PFSK-1 (cell line): Measurements from ENCODE around the gene CAMTA1.

Source experiments
- FOXP2 ChIP-seq: optimal IDR thresholded peaks from 2 replicates; pipeline ENCODE3; 2011; ENCODE audit warnings: borderline replicate concordance, control low read depth, inconsistent platforms; ENCODE audit not compliant: insufficient read depth; ENCODE audit errors: extremely low read length, extremely low read depth
- POLR2AphosphoS5 ChIP-seq: IDR thresholded peaks from 2 replicates; pipeline ENCODE4 v1.6.1; 2012; ENCODE audit warnings: low read depth, mild to moderate bottlenecking, control low read depth, low read length, moderate library complexity
- SIN3A ChIP-seq: IDR thresholded peaks from 2 replicates; pipeline ENCODE4 v1.6.1; 2012; ENCODE audit warnings: mild to moderate bottlenecking, low read length, moderate library complexity, borderline replicate concordance; ENCODE audit not compliant: insufficient read depth
- TAF1 ChIP-seq: IDR thresholded peaks from 2 replicates; pipeline ENCODE4 v1.6.1; 2012; ENCODE audit warnings: low read length, control low read depth, borderline replicate concordance; ENCODE audit not compliant: insufficient read depth
- TF ChIP-seq, protein P1 (sequence below), 2 experiments: IDR thresholded peaks; 2 replicates each; pipeline versions ENCODE4 v1.6.1 to v1.8.0; 2011 to 2012; ENCODE audit warnings: low read depth in 2 of 2, low read length in 2 of 2, control low read depth in 1 of 2, inconsistent platforms in 1 of 2, mild to moderate bottlenecking in 1 of 2, moderate library complexity in 1 of 2; ENCODE audit not compliant: insufficient read depth in 1 of 2

The CAMTA1 gene

DNA sequence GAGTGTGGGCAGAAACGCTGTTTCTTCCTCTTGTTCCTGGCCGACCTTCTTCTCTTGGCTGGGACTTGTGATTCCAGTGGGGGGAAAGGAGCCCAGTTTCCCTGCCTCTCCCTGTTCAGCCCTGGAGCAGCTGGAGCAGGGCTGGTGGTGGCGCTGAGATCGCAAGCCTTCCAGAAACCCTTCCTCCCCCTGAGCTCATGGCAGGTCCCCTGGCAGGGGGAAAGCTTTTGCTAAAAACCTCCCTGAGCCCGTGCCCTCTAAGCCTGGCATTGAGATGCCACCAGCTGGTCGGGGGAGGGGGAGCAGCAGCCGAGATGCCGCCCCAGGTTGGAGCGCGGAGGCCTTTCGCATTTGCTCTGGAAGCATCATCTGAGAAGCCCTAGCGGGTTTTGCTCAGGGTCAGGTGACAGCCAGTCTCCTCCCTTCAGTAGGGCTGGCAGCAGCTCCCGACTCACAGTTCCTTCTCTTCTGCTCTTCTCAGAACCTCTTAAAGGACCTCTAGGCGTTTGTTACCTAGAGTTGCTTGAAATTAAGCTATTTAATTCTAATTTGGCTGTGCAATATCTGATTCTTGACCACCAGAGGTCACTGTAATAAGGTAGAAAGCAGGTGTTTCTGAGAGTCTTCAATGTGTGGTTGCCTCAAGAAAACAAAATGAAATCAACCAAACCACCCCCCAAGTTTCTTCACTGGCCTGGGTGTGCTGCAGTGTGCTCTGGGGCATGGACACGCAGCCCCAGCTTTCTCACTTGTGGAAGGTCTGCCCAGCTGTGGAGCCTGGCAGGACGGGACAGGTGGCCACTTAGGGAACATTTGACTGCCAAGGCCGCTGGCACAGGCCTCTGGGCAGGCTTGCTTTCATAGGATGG lies 257.3 kb downstream of the CAMTA1 start:
- no peak for TF ChIP-seq FOXP2
- no peak for TF ChIP-seq TAF1
- TF ChIP-seq SIN3A, result no peak
- no peak for TF ChIP-seq POLR2AphosphoS5
- TF ChIP-seq, protein P1, sequence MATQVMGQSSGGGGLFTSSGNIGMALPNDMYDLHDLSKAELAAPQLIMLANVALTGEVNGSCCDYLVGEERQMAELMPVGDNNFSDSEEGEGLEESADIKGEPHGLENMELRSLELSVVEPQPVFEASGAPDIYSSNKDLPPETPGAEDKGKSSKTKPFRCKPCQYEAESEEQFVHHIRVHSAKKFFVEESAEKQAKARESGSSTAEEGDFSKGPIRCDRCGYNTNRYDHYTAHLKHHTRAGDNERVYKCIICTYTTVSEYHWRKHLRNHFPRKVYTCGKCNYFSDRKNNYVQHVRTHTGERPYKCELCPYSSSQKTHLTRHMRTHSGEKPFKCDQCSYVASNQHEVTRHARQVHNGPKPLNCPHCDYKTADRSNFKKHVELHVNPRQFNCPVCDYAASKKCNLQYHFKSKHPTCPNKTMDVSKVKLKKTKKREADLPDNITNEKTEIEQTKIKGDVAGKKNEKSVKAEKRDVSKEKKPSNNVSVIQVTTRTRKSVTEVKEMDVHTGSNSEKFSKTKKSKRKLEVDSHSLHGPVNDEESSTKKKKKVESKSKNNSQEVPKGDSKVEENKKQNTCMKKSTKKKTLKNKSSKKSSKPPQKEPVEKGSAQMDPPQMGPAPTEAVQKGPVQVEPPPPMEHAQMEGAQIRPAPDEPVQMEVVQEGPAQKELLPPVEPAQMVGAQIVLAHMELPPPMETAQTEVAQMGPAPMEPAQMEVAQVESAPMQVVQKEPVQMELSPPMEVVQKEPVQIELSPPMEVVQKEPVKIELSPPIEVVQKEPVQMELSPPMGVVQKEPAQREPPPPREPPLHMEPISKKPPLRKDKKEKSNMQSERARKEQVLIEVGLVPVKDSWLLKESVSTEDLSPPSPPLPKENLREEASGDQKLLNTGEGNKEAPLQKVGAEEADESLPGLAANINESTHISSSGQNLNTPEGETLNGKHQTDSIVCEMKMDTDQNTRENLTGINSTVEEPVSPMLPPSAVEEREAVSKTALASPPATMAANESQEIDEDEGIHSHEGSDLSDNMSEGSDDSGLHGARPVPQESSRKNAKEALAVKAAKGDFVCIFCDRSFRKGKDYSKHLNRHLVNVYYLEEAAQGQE (IDR thresholded peaks at IDR 0.05; ENCODE audit: insufficient read depth in 1 of 2, low read depth in 2 of 2, low read length in 2 of 2), result no peak

- TF ChIP-seq FOXP2 (no peak), TAF1 (no peak), POLR2AphosphoS5 (no peak)
Measured at GRCh38 chr1:7043191-7043549, 257.9 kb downstream of the CAMTA1 start.

GRCh38 chr1:7043719-7044535 lies 258.7 kb downstream of the CAMTA1 start:
- TF ChIP-seq TAF1 (no peak), FOXP2 (no peak), SIN3A (no peak), POLR2AphosphoS5 (no peak)

DNA sequence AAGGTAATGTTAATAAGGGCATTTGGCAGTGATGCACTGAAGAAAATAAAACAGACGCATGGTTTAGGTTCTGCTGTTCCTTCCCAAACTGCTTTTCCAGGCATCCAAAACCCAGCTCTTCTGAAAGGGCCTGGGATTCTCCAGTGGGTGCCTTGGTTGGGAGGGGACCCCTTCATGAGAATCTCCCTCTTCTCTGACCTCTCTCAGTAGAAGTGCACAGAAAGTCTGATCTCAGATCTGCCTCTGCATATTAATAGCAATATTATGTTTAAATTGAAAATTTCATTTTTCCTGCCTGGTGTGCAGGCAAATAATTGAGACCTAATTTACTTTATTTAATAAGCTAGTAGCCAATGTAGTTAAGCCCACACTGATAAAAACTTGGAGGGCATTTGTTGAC lies 260.6 kb downstream of the CAMTA1 start:
- no peak for TF ChIP-seq TAF1

DNA sequence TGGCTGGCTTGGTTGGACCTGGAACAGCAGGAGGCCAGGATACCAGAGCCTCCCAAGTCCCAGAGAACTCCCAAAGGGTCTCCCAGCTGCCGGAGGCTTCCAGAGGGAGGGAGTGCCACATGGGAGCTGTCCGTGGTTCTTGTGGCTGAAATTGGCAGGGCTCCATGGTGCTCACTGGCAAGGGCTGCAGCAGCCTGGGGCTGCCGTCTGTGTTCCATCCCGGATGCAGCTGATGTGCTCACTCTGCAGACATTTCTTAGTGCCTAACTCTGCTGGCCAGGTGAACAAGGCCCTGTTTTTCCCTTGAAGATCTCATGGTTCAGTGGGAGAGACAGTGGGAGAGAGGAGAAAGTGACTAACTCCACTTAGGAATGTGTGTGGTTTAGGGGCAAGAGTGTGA lies 261.1 kb downstream of the CAMTA1 start:
- TF ChIP-seq, protein P1 (IDR thresholded peaks at IDR 0.05; ENCODE audit: insufficient read depth in 1 of 2, low read depth in 2 of 2, low read length in 2 of 2), result peak; percentile 97 to 99
- no peak for TF ChIP-seq POLR2AphosphoS5
- TF ChIP-seq SIN3A, result peak; percentile 58; the same call in 1 of the 2 replicates
- TF ChIP-seq TAF1, result no peak
- peak; percentile 47 for TF ChIP-seq FOXP2

DNA sequence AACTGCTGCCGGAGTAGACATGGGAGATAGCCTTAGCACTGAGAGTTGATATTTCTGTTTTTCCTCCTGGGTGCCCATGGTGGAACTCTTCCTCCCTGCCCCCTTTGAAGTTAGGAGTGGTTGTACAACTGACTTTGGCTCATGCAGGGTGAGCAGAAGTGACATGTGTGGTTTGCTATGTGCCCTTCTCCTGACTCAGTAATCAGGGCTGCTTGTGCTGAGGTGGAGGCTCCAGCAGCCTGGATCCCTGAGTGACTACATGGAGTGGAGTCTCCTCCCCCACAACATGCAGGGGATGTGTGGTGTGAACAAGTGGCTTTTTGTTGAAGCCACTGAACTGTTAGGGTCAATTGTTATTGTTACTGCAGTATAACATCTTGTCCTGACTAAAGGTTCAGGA lies 261.6 kb downstream of the CAMTA1 start:
- TF ChIP-seq, protein P1 (IDR thresholded peaks at IDR 0.05; ENCODE audit: insufficient read depth in 1 of 2, low read depth in 2 of 2, low read length in 2 of 2), result no peak
- TF ChIP-seq FOXP2 (no peak), TAF1 (no peak), SIN3A (no peak), POLR2AphosphoS5 (no peak)
